ENCODE measurements around the gene CPAMD8. TPM values are rescaled to one million over a fixed set of nuclear protein-coding genes. Genes with fewer than 3 reads are reported as not detected.
"Not testable (repeated sequence)": the region's sequence is repeated elsewhere in the genome, so short reads cannot be mapped to it uniquely, and the experiment has no call there.

The CPAMD8 gene
- total RNA-seq, 1 donor, result 0.18 TPM

DNA sequence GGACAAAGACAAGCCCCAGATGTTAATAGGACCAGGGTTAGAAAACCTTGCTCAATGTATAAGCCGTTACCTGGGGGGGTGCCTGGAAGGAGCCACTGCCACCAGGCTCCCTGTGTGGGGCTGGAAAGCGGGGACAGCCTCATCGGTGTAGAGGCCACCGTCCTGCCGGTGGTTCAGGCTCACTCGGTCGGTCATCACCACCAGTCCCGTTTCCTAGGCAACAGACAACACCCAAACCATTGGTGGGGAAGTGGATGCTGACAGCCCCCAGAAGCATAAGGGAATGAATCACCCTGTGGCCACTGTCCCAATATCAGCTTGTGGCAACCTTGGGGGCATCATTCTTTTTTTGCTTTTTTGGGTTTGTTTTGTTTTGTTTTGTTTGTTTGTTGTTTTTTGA lies 55.8 kb downstream of the CPAMD8 start:
- DNase-seq (ENCODE audit: low read depth), result no peak
- TF ChIP-seq, protein P1, sequence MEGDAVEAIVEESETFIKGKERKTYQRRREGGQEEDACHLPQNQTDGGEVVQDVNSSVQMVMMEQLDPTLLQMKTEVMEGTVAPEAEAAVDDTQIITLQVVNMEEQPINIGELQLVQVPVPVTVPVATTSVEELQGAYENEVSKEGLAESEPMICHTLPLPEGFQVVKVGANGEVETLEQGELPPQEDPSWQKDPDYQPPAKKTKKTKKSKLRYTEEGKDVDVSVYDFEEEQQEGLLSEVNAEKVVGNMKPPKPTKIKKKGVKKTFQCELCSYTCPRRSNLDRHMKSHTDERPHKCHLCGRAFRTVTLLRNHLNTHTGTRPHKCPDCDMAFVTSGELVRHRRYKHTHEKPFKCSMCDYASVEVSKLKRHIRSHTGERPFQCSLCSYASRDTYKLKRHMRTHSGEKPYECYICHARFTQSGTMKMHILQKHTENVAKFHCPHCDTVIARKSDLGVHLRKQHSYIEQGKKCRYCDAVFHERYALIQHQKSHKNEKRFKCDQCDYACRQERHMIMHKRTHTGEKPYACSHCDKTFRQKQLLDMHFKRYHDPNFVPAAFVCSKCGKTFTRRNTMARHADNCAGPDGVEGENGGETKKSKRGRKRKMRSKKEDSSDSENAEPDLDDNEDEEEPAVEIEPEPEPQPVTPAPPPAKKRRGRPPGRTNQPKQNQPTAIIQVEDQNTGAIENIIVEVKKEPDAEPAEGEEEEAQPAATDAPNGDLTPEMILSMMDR (IDR thresholded peaks at IDR 0.05; ENCODE audit: insufficient read depth, low read length), result no peak
- H3K4me3 ChIP-seq (ENCODE audit: low read depth, low read length), result no peak overlapping the region

DNA sequence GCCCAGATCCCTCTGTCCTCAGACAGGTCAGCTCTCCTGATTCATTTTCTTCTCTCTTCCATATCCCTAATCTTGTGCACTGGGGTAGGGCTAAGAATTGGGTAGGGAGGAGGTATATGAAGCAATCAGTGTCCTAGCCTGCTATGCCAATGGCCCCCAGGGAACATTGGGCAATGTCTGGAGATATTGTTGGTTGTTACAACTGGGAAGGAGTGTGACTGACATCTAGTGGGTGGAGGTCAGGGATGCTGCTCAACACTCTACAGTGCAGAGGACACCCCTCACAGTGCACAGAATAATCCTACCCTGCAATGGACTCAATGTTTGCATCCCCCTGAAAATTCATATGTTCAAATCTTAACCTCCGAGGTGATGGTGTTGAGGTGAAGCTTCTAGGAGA lies 57.5 kb downstream of the CPAMD8 start:
- TF ChIP-seq, protein P1 (IDR thresholded peaks at IDR 0.05; ENCODE audit: insufficient read depth, low read length), result no peak
- no peak overlapping the region for H3K4me3 ChIP-seq (ENCODE audit: low read depth, low read length)
- DNase-seq (ENCODE audit: low read depth), result no peak

DNA sequence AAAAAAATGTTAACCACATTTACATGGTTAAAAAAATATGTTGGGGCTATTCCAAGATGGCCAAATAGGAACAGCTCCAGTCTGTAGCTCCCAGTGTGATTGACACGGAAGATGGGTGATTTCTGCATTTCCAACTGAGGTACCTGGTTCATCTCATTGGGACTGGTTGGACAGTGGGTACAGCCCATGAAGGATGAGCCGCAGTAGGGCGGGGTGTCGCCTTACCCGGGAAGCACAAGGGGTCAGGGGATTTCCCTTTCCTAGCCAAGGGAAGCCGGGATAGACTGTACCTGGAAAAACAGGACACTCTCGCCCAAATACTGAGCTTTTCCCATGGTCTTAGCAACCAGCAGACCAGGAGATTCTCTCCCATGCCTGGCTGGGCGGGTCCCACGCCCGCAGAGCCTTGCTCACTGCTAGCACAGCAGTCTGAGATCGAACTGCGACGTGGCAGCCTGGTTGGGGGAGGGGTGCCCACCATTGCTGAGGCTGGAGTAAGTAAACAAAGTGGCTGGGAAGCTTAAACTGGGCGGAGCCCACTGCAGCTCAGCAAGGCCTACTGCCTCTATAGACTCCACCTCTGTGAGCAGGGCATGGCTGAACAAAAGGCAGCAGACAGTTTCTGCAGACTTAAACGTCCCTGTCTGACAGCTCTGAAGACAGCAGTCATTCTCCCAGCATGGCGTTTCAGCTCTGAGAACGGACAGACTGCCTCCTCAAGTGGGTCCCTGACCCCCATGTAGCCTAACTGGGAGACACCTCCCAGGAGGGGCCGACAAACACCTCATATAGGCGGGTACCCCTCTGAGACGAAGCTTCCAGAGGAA lies 65.4 kb downstream of the CPAMD8 start:
- not testable (repeated sequence) for H3K4me3 ChIP-seq (ENCODE audit: low read depth, low read length); DNase-seq (ENCODE audit: low read depth)

DNA sequence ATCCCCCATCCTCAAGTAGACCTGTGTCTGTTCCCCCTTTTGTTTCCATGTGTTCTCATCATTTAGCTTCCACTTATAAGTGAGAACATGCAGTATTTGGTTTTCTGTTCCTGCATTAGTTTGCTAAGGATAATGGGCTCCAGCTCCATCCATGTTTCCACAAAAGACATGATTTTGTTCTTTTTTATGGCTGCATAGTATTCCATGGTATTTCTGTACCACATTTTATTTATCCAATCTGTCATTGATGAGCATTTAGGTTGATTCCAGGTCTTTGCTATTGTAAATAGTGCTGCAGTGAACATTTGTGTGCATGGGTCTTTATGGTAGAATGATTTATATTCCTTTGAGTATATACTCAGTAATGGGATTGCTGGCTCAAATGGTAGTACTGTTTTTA lies 68.3 kb downstream of the CPAMD8 start:
- DNase-seq (ENCODE audit: low read depth); H3K4me3 ChIP-seq (ENCODE audit: low read depth, low read length): not testable (repeated sequence)

DNA sequence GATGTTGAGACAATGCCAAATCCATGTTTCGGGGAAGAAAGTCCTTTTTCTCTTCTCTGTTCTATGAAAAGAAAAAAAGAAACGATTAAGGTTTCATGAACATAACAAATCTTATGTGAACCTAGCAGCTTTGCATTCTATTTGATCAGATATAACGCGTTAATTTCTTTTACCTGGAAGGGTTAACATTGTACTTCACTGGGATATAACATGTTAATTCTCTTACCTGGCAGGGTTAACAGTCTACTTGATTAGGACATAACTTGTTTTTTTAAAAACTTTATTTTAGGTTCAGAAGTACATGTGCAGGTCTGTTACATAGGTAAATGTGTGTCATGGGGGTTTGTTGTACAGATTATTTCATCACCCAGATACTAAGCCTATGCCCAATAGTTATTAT lies 68.8 kb downstream of the CPAMD8 start:
- TF ChIP-seq, protein P1 (IDR thresholded peaks at IDR 0.05; ENCODE audit: insufficient read depth, low read length), result no peak
- no peak overlapping the region for H3K4me3 ChIP-seq (ENCODE audit: low read depth, low read length)
- no peak for DNase-seq (ENCODE audit: low read depth)

DNA sequence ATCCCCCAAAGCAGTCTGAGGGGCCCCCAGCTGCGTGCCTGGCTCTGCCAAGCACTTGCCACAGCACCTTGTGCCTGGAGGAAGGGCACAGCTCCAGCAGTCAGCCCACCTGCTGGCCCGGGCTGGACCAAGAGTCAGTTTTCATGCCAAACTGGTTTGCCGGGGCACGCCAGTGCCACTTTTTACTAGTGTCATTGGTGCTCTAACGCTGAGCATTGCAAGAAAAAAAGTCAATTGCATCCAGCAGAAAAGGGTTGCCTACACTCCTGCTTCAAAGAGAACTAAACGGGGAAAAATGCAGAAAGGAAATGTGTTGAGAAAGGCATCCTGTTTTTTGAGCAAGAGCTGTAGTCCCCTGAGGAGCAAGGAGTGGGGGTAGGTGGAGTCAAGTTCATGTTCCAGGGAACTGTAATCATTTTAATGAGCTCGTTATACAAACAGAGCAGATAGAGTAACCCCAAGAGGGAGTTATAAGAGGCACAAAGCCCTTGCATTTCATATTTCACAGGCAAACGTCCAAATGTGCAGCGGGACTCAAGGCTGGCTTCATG lies 69.4 kb downstream of the CPAMD8 start:
- DNase-seq (ENCODE audit: low read depth), result peak; percentile 52
- H3K4me3 ChIP-seq (ENCODE audit: low read depth, low read length), result no peak overlapping the region
- TF ChIP-seq, protein P1 (IDR thresholded peaks at IDR 0.05; ENCODE audit: insufficient read depth, low read length), result no peak

DNA sequence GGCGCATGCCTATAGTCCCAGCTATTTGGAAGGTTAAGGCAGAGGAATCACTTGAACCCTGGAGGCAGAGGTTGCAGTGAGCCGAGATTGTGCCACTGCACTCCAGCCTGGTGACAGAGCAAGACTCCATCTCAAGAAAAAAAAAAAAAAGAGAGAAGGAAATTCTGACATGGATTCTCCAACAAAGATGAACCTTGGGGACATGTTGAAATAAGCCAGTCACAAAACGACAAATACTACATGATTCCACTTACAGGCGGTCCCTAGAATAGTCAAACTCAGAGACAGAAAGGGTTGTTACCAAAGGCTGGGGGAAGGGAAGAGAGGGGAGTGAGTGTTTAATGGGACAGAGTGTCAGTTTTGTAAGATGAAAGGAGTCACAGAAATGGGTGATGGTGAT lies 71.4 kb downstream of the CPAMD8 start:
- H3K4me3 ChIP-seq (ENCODE audit: low read depth, low read length), result no peak overlapping the region
- TF ChIP-seq, protein P1 (IDR thresholded peaks at IDR 0.05; ENCODE audit: insufficient read depth, low read length), result no peak
- DNase-seq (ENCODE audit: low read depth), result no peak

DNA sequence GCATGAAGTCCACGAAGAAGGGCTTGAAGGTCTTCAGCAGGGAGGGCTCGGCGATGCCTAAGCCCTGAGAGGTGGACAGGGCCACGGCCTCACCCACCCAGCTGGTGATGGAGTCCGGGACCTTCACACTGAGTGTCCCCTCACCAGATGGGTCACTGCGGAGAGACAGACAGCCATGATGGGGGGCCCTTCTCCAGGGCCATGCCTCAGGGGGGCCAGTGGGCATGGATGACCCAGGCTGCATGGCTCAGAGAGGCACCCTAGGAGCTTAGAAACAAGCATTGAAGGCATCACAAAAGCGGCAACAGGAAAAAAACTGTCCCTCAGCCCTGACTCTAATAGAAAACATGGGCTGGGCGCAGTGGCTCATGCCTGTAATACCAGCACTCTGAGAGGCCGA lies 74.6 kb downstream of the CPAMD8 start:
- TF ChIP-seq, protein P1 (IDR thresholded peaks at IDR 0.05; ENCODE audit: insufficient read depth, low read length), result no peak
- H3K4me3 ChIP-seq (ENCODE audit: low read depth, low read length), result no peak overlapping the region
- no peak for DNase-seq (ENCODE audit: low read depth)
